ENCODE measurements around the gene CPED1.

CPED1 gene

DNA sequence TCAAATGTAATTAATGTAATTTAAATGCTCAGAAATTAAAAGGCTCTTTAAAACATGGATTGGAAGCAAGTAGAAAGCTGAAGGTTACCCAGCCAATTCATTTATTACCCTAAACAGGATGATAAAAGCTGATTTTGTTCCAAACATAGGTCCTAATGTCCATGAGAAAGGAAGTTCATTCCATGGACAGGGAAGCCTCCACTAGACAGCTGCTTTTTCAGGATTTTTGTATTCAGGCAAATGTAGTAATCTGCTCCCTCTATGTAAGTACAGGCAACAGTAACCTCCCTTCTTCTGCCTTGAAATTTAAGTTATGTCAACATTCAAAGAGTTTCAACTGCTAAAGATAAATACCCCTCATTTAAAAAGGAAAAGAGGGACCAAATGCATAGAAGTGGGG lies 217.3 kb downstream of the CPED1 start:
- ATAC-seq: no peak
- no peak for TF ChIP-seq ZNF8 (CRISPR knock-in tag; IDR thresholded peaks at IDR 0.05)
- TF ChIP-seq TCF4 (CRISPR knock-in tag; IDR thresholded peaks at IDR 0.05; ENCODE audit: borderline replicate concordance): no peak
- TF ChIP-seq, protein P1, sequence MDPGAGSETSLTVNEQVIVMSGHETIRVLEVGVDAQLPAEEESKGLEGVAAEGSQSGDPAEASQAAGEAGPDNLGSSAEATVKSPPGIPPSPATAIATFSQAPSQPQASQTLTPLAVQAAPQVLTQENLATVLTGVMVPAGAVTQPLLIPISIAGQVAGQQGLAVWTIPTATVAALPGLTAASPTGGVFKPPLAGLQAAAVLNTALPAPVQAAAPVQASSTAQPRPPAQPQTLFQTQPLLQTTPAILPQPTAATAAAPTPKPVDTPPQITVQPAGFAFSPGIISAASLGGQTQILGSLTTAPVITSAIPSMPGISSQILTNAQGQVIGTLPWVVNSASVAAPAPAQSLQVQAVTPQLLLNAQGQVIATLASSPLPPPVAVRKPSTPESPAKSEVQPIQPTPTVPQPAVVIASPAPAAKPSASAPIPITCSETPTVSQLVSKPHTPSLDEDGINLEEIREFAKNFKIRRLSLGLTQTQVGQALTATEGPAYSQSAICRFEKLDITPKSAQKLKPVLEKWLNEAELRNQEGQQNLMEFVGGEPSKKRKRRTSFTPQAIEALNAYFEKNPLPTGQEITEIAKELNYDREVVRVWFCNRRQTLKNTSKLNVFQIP (CRISPR knock-in tag; IDR thresholded peaks at IDR 0.05; ENCODE audit: borderline replicate concordance, low read depth): no peak

DNA sequence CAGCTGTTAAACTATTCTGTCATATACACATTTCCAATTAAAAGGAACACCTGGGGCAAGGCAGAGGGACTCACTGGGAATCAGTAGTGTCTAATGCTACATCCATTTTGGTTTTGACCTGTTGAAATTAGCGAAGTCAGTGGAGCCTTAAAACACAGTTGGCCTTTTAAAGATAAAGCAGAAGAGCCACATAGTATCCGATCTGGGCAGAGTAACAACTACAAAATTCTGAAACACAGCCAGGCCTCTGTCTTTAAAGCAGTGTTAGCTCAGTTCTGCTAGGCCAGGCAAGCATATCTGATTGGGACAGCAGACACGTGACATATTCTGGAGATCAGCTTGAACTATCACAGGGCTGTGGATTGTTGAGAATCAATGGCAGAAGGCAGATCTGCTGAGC lies 222.7 kb downstream of the CPED1 start:
- ATAC-seq: no peak
- TF ChIP-seq PPARA (CRISPR knock-in tag; IDR thresholded peaks at IDR 0.05; ENCODE audit: borderline replicate concordance): no peak
- no peak for TF ChIP-seq CSDC2 (CRISPR knock-in tag; IDR thresholded peaks at IDR 0.05)
- TF ChIP-seq TOX (CRISPR knock-in tag; IDR thresholded peaks at IDR 0.05; ENCODE audit: borderline replicate concordance): no peak
- no peak for TF ChIP-seq TCF4 (CRISPR knock-in tag; IDR thresholded peaks at IDR 0.05; ENCODE audit: borderline replicate concordance)
- TF ChIP-seq ZNF565 (CRISPR knock-in tag; conservative IDR thresholded peaks at IDR 0.05; ENCODE audit: low read depth): no peak
- no peak for TF ChIP-seq ZNF8 (CRISPR knock-in tag; IDR thresholded peaks at IDR 0.05)
- TF ChIP-seq ISL1 (CRISPR knock-in tag; IDR thresholded peaks at IDR 0.05): no peak
- TF ChIP-seq, protein P2, sequence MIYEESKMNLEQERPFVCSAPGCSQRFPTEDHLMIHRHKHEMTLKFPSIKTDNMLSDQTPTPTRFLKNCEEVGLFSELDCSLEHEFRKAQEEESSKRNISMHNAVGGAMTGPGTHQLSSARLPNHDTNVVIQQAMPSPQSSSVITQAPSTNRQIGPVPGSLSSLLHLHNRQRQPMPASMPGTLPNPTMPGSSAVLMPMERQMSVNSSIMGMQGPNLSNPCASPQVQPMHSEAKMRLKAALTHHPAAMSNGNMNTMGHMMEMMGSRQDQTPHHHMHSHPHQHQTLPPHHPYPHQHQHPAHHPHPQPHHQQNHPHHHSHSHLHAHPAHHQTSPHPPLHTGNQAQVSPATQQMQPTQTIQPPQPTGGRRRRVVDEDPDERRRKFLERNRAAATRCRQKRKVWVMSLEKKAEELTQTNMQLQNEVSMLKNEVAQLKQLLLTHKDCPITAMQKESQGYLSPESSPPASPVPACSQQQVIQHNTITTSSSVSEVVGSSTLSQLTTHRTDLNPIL (CRISPR knock-in tag; IDR thresholded peaks at IDR 0.05; ENCODE audit: low read depth): no peak
- TF ChIP-seq, protein P1 (CRISPR knock-in tag; IDR thresholded peaks at IDR 0.05; ENCODE audit: borderline replicate concordance, low read depth): no peak
- TF ChIP-seq, protein P3, sequence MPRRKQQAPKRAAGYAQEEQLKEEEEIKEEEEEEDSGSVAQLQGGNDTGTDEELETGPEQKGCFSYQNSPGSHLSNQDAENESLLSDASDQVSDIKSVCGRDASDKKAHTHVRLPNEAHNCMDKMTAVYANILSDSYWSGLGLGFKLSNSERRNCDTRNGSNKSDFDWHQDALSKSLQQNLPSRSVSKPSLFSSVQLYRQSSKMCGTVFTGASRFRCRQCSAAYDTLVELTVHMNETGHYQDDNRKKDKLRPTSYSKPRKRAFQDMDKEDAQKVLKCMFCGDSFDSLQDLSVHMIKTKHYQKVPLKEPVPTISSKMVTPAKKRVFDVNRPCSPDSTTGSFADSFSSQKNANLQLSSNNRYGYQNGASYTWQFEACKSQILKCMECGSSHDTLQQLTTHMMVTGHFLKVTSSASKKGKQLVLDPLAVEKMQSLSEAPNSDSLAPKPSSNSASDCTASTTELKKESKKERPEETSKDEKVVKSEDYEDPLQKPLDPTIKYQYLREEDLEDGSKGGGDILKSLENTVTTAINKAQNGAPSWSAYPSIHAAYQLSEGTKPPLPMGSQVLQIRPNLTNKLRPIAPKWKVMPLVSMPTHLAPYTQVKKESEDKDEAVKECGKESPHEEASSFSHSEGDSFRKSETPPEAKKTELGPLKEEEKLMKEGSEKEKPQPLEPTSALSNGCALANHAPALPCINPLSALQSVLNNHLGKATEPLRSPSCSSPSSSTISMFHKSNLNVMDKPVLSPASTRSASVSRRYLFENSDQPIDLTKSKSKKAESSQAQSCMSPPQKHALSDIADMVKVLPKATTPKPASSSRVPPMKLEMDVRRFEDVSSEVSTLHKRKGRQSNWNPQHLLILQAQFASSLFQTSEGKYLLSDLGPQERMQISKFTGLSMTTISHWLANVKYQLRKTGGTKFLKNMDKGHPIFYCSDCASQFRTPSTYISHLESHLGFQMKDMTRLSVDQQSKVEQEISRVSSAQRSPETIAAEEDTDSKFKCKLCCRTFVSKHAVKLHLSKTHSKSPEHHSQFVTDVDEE (CRISPR knock-in tag; IDR thresholded peaks at IDR 0.05): no peak
- no peak for TF ChIP-seq ESRRG (CRISPR knock-in tag; IDR thresholded peaks at IDR 0.05)
- TF ChIP-seq ZNF70 (CRISPR knock-in tag; IDR thresholded peaks at IDR 0.05): no peak
- TF ChIP-seq, protein P4, sequence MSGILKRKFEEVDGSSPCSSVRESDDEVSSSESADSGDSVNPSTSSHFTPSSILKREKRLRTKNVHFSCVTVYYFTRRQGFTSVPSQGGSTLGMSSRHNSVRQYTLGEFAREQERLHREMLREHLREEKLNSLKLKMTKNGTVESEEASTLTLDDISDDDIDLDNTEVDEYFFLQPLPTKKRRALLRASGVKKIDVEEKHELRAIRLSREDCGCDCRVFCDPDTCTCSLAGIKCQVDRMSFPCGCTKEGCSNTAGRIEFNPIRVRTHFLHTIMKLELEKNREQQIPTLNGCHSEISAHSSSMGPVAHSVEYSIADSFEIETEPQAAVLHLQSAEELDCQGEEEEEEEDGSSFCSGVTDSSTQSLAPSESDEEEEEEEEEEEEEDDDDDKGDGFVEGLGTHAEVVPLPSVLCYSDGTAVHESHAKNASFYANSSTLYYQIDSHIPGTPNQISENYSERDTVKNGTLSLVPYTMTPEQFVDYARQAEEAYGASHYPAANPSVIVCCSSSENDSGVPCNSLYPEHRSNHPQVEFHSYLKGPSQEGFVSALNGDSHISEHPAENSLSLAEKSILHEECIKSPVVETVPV (CRISPR knock-in tag; IDR thresholded peaks at IDR 0.05): no peak

DNA sequence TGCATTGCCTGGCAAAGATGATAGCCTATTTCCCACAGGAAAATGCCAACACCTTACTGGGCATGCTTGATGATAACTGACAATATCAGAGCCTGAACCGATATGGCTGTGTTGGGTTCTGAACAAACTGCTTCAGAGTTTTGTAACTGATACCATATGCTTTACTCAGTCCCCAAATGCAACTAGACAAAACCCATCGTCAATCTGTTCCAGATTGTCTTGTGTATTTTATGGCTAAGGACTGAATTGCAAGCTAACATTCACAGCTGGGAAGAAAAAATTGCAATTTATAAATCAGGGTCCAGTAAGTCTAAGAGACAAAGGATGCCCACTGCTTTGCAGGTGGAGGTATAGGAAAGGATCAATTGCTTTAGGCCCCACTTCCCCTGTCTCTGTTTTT lies 223.5 kb downstream of the CPED1 start:
- ATAC-seq: no peak
- TF ChIP-seq ZNF8 (CRISPR knock-in tag; IDR thresholded peaks at IDR 0.05) (no peak), GLIS3 (CRISPR knock-in tag; IDR thresholded peaks at IDR 0.05) (no peak), TCF4 (CRISPR knock-in tag; IDR thresholded peaks at IDR 0.05; ENCODE audit: borderline replicate concordance) (no peak)
- TF ChIP-seq, protein P5, sequence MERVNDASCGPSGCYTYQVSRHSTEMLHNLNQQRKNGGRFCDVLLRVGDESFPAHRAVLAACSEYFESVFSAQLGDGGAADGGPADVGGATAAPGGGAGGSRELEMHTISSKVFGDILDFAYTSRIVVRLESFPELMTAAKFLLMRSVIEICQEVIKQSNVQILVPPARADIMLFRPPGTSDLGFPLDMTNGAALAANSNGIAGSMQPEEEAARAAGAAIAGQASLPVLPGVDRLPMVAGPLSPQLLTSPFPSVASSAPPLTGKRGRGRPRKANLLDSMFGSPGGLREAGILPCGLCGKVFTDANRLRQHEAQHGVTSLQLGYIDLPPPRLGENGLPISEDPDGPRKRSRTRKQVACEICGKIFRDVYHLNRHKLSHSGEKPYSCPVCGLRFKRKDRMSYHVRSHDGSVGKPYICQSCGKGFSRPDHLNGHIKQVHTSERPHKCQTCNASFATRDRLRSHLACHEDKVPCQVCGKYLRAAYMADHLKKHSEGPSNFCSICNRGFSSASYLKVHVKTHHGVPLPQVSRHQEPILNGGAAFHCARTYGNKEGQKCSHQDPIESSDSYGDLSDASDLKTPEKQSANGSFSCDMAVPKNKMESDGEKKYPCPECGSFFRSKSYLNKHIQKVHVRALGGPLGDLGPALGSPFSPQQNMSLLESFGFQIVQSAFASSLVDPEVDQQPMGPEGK (CRISPR knock-in tag; IDR thresholded peaks at IDR 0.05; ENCODE audit: borderline replicate concordance): no peak

DNA sequence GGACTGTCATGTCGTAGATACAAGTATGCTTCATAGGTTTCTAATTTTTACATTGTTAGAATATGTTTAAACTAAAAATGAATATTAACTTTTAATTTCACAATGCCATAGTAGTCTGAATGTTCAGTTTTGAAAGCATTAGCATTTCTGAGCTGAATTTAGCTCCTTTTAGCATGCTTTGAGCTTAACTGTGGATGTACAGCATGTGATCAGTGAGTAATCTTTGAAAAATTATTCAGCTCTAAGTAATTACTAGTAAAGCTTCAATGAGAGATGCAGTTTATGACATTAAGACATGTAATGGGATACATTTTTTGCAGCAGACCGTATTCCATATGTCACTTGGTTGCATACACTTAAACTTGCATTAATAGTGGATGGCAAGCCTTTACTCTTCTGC lies 226.1 kb downstream of the CPED1 start:
- ATAC-seq: no peak
- TF ChIP-seq, protein P4 (CRISPR knock-in tag; IDR thresholded peaks at IDR 0.05): no peak
- no peak for TF ChIP-seq BACH2 (CRISPR knock-in tag; IDR thresholded peaks at IDR 0.05; ENCODE audit: borderline replicate concordance)
- TF ChIP-seq ZNF70 (CRISPR knock-in tag; IDR thresholded peaks at IDR 0.05): no peak
- TF ChIP-seq GLIS3 (CRISPR knock-in tag; IDR thresholded peaks at IDR 0.05): no peak
- no peak for TF ChIP-seq PPARA (CRISPR knock-in tag; IDR thresholded peaks at IDR 0.05; ENCODE audit: borderline replicate concordance)
- no peak for TF ChIP-seq ESRRG (CRISPR knock-in tag; IDR thresholded peaks at IDR 0.05)
- TF ChIP-seq ZFP30 (CRISPR knock-in tag; IDR thresholded peaks at IDR 0.05): no peak
- TF ChIP-seq, protein P2 (CRISPR knock-in tag; IDR thresholded peaks at IDR 0.05; ENCODE audit: low read depth): no peak
- TF ChIP-seq ZC3H10 (CRISPR knock-in tag; IDR thresholded peaks at IDR 0.05): no peak
- TF ChIP-seq, protein P5 (CRISPR knock-in tag; IDR thresholded peaks at IDR 0.05; ENCODE audit: borderline replicate concordance): no peak
- no peak for TF ChIP-seq TCF4 (CRISPR knock-in tag; IDR thresholded peaks at IDR 0.05; ENCODE audit: borderline replicate concordance)
- TF ChIP-seq CSDC2 (CRISPR knock-in tag; IDR thresholded peaks at IDR 0.05): no peak

Measured in SK-N-SH treated with all-trans-retinoic acid at 6 μM for 48 hours (cell line).